GM12891 (cell line): ENCODE results near the gene AGBL5.

Source experiments
- POLR2A ChIP-seq: IDR thresholded peaks from 2 replicates; pipeline ENCODE4 v1.6.1; 2011; ENCODE audit warnings: low read depth, low read length, control low read depth
- POU2F2 ChIP-seq: IDR thresholded peaks from 2 replicates; pipeline ENCODE4 v1.6.1; 2011; ENCODE audit warnings: low read depth, mild to moderate bottlenecking, control low read depth, low read length, moderate library complexity

DNA sequence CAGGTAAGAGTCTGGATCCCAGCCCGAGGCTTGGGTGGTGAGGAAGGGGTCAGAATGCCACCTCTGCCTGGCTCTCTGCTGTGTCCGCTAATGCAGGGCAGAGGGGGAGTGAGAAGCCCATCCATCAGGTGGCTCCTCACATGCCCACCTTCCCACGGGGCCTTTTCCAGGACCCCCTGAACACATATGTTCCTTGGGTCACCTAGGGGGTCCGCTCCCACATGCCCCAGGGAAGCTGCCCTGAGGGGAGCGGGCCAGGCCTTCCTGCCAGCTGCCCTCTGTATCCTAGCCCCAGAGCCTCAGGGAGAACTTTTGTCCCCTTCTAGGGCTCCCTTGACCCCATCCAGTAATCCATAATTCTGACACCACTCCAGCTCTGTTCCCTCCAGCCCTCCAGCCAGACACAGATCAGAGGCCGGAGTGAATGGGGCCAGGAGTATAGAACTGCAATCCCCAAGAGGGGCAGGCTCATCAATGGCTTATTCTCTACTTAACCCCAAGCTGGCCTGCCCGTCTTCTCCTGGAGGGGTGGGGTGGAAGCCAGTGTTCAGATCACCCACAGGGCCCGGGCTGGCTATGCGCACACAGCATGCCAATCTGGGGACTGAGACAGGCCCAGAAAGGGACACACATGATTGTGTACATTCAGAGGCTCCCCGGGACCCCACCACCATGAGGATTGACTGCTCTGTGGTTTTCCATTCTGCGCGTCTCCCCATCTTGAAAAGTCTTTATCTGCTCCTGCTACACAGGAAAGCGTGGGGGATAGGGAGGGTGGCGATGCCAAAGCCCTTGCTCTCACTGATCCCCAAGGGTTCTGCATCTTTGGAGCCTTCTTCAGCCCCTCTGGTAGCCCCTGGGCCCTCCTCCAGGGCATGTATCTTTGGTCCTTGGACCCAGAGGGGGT is 28.0 kb downstream of the AGBL5 start:
- no peak for TF ChIP-seq POU2F2
- no peak for TF ChIP-seq POLR2A
